BJ (cell line): ENCODE data around the gene AP2A1. TPM values are rescaled to one million over a fixed set of nuclear protein-coding genes. Genes with fewer than 3 reads are reported as not detected.

ENCODE experiments used
- CTCF ChIA-PET: fragments of 350-600 bp; formaldehyde crosslinking; extraction: SDS; loops from one replicate; lab custom pipeline; 2021; ENCODE audit warnings: antibody characterized with exemption, inconsistent platforms; lab: Yijun Ruan, JAX
- POLR2A ChIA-PET: fragments of 300-600 bp; sonication (Branson Sonifier 250); formaldehyde crosslinking; extraction: SDS; loops from one replicate; lab custom pipeline; 2021; ENCODE audit warnings: antibody characterized with exemption; lab: Charles Lee
- DNase-seq: peaks from one replicate; pipeline ENCODE4 v3.0.0-alpha.2; 2011; ENCODE audit warnings: low read depth
- H3K27me3 ChIP-seq: 2 replicates; pipeline ENCODE4 v1.6.0; 2011; ENCODE audit warnings: low read length; ENCODE audit not compliant: control insufficient read depth, insufficient read depth
- H3K36me3 ChIP-seq: 2 replicates; pipeline ENCODE4 v1.5.1; 2011; ENCODE audit warnings: low read length; ENCODE audit not compliant: control insufficient read depth, insufficient read depth
- H3K4me3 ChIP-seq: 2 replicates; pipeline ENCODE4 v1.5.1; 2011; ENCODE audit warnings: low read depth, mild to moderate bottlenecking, control low read depth, low read length
- CTCF ChIP-seq: IDR thresholded peaks from 2 replicates; pipeline ENCODE4 v1.5.1; 2011; ENCODE audit warnings: low read depth, mild to moderate bottlenecking, control low read depth, inconsistent platforms, low read length, moderate library complexity; ENCODE audit not compliant: insufficient read depth
- polyA plus RNA-seq: library from polyadenylated mRNA; depleted of rRNA; stranded (reverse); fragments of >200 nt; gene quantifications from 2 replicates; pipeline ENCODE4 v1.2.3, GENCODE V29; 2011

AP2A1 gene
- polyA plus RNA-seq, 1 experiment: 153 TPM

- ChIA-PET CTCF (no interaction called here), POLR2A (interaction anchor here (0.7 kb wide), 1 partner anchor 158 kb away, joined by 5 read pairs; no protein-coding TSS in a partner anchor)
- H3K36me3 ChIP-seq: peaks cover 7% of the 10 kb centered on the region
- no peak overlapping the region for H3K4me3 ChIP-seq
- no peaks in the 10 kb centered on the region for H3K27me3 ChIP-seq
- no peak for TF ChIP-seq CTCF
- DNase-seq: no peak
These were observed 76.5 kb downstream of the AP2A1 start for GRCh38 chr19:49843265-49843664.

DNA sequence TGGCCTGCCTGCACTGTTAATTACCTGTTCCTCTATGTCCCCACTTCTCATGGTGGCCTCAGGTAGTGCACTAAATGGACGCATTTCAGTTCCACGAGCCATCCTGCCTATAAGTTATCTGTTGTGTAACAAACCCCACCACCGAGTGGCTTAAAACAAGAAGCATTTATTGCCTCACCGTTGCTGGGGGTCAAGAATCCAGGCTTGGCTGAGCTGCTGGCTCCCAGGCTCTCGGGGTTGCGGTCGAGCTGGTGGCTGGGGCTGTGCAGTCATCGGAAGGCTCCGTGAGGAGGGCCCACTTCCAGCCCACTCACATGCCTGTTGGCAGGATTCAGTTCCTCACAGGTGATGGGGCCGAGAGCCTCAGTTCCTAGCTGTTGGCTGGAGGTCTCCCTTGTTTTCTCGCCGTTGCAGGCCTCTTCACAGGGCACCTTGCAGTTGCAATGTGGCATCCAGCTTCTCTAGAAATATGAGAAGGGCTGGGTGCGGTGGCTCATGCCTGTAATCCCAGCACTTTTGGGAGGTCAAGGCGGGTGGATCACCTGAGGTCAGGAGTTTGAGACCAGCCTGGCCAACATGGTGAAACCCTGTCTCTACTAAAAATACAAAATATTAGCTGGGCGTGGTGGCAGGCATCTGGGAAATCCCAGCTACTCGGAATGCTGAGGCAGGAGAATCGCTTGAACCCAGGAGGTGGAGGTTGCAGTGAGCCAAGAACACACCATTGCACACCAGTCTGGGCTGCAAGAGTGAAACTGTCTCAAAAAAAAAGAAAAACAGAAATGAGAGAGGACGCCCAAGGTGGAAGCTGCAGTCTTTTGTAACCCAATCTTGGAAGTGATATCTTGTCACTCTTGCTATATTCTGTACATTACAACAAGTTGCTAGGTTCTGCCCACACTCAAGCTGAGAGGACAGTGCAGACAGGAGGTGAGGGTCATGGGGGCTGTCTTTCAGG lies 77.6 kb downstream of the AP2A1 start:
- Histone ChIP-seq H3K27me3 (no peaks in the 10 kb centered on the region), H3K4me3 (no peak overlapping the region), H3K36me3 (peaks cover 4% of the 10 kb centered on the region; the same call in 1 of the 2 replicates)
- POLR2A ChIA-PET: interaction anchor here (0.7 kb wide), 1 partner anchor 157 kb away, joined by 5 read pairs; no protein-coding TSS in a partner anchor
- CTCF ChIA-PET: no interaction called here
- no peak for TF ChIP-seq CTCF
- no peak for DNase-seq

DNA sequence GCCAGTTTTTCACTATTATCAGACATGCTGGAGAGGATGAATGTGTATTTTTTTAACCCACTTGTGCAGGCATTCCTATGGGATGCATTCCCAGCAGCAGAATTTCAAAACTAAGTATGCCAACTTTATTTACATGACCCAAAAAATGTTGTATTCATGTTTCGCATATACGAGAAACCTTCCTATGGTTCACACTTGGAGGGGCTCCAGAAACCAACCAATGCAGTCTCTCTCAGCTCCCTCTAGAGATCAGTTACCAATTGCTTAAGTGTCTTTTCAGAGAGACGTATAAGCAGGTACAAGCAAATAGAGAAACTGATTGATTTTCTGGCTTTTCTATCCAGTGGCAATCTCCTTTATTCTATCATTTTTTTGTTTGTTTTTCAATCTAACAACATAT lies 78.6 kb downstream of the AP2A1 start:
- no peaks in the 10 kb centered on the region for H3K27me3 ChIP-seq
- H3K4me3 ChIP-seq: no peak overlapping the region
- 0 out of 2 replicates have a peak, but pooled peaks have one; percentile 3 for TF ChIP-seq CTCF
- ChIA-PET POLR2A (no interaction called here), CTCF (no interaction called here)
- DNase-seq: no peak
- 0 out of 2 replicates have a peak, but pooled peaks cover 4% of the 10 kb centered on the region for H3K36me3 ChIP-seq

GRCh38 chr19:49846408-49846807 lies 79.6 kb downstream of the AP2A1 start:
- no peaks in the 10 kb centered on the region for H3K36me3 ChIP-seq
- no peaks in the 10 kb centered on the region for H3K27me3 ChIP-seq
- POLR2A ChIA-PET: no interaction called here
- CTCF ChIA-PET: interaction anchor here (0.7 kb wide), 1 partner anchor 856 kb away, joined by 3 read pairs; no protein-coding TSS in a partner anchor
- DNase-seq: no peak
- no peak for TF ChIP-seq CTCF
- H3K4me3 ChIP-seq: no peak overlapping the region
